ENCODE measurements around the gene TMEM176B.

GRCh38 chr7:150746921-150747320 lies 53.2 kb downstream of the TMEM176B start:
- TF ChIP-seq POLR2A (IDR thresholded peaks at IDR 0.05) (no peak), CTCF (IDR thresholded peaks at IDR 0.05) (no peak)

All from thyroid gland (tissue), 4 donors.